ENCODE results near the gene PLEKHM2. TPM values are rescaled to one million over a fixed set of nuclear protein-coding genes. Genes with fewer than 3 reads are reported as not detected.

PLEKHM2 gene
- total RNA-seq, 1 experiment from 2014 or later = 38.5 TPM

- Histone ChIP-seq H3K9me2 (ENCODE audit: insufficient read depth) (no peaks in the 10 kb centered on the region), H3K79me2 (ENCODE audit: insufficient read depth, low read length) (peaks cover 56% of the 10 kb centered on the region), H3K4me2 (ENCODE audit: low read length) (peak overlapping the region; percentile 96), H3K36me3 (ENCODE audit: control insufficient read depth in 1 of 2, insufficient read depth in 2 of 2, low read length in 2 of 2) (no peaks in the 10 kb centered on the region), H3K4me1 (ENCODE audit: control insufficient read depth in 1 of 2, insufficient read depth in 2 of 2, low read length in 2 of 2) (peaks cover 5 to 31% of the 10 kb centered on the region in 2 experiments; a peak in 3 of 4 replicates), H4K20me1 (ENCODE audit: insufficient read depth) (no peaks in the 10 kb centered on the region), H2AFZ (ENCODE audit: low read depth, low read length, poor library complexity, severe bottlenecking) (no peak overlapping the region), H3K27me3 (ENCODE audit: insufficient read depth, low read length) (no peaks in the 10 kb centered on the region), H3K27ac (ENCODE audit: low read depth, low read length) (no peak overlapping the region), H3K9me3 (ENCODE audit: control insufficient read depth in 1 of 2, insufficient read depth in 1 of 2, low read depth in 1 of 2, low read length in 2 of 2) (no peaks in the 10 kb centered on the region), H3K4me3 (replicated peaks in 1 of 2; ENCODE audit: low read depth in 1 of 2, low read length in 2 of 2) (peak overlapping the region in 1 of 2 experiments; percentile 87; a peak in 1 of 4 replicates), H3K9ac (ENCODE audit: low read length) (no peak overlapping the region)
- BruUV-seq (replicated peaks) = TSS peak; percentile 86
- ATAC-seq (no peak), DNase-seq (ENCODE audit: low read depth, low spot score) (no peak)
- TF ChIP-seq, protein P1, sequence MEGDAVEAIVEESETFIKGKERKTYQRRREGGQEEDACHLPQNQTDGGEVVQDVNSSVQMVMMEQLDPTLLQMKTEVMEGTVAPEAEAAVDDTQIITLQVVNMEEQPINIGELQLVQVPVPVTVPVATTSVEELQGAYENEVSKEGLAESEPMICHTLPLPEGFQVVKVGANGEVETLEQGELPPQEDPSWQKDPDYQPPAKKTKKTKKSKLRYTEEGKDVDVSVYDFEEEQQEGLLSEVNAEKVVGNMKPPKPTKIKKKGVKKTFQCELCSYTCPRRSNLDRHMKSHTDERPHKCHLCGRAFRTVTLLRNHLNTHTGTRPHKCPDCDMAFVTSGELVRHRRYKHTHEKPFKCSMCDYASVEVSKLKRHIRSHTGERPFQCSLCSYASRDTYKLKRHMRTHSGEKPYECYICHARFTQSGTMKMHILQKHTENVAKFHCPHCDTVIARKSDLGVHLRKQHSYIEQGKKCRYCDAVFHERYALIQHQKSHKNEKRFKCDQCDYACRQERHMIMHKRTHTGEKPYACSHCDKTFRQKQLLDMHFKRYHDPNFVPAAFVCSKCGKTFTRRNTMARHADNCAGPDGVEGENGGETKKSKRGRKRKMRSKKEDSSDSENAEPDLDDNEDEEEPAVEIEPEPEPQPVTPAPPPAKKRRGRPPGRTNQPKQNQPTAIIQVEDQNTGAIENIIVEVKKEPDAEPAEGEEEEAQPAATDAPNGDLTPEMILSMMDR (IDR thresholded peaks at IDR 0.05 in 2 of 3, conservative IDR thresholded peaks at IDR 0.05 in 1 of 3; ENCODE audit: borderline replicate concordance in 1 of 3, insufficient read depth in 1 of 3, low read depth in 2 of 3, low read length in 2 of 3) = no peak
- TF ChIP-seq SP1 (IDR thresholded peaks at IDR 0.05; ENCODE audit: low read depth) (no peak), POLR2AphosphoS5 (IDR thresholded peaks at IDR 0.05; ENCODE audit: low read depth, low read length) (no peak), SIN3A (IDR thresholded peaks at IDR 0.05; ENCODE audit: low read depth) (no peak), EZH2 (IDR thresholded peaks at IDR 0.05) (no peak), ZNF274 (IDR thresholded peaks at IDR 0.05; ENCODE audit: low read depth, low read length) (no peak), JUND (IDR thresholded peaks at IDR 0.05) (no peak), EGR1 (IDR thresholded peaks at IDR 0.05; ENCODE audit: low read depth) (no peak), CBX3 (IDR thresholded peaks at IDR 0.05; ENCODE audit: low read depth) (no peak), FOSL1 (IDR thresholded peaks at IDR 0.05; ENCODE audit: low read depth) (no peak), REST (IDR thresholded peaks at IDR 0.05; ENCODE audit: low read depth) (no peak), ZBTB33 (IDR thresholded peaks at IDR 0.05; ENCODE audit: extremely low read depth, insufficient replicate concordance, low read length) (no peak), ZFX (IDR thresholded peaks at IDR 0.05) (no peak), ELF1 (IDR thresholded peaks at IDR 0.05; ENCODE audit: borderline replicate concordance, low read depth) (no peak), TCF7L2 (IDR thresholded peaks at IDR 0.05; ENCODE audit: borderline replicate concordance, extremely low read depth, insufficient read depth, insufficient read length) (no peak), SRF (IDR thresholded peaks at IDR 0.05; ENCODE audit: low read depth) (no peak), RAD21 (IDR thresholded peaks at IDR 0.05; ENCODE audit: low read depth) (no peak)
- TF ChIP-seq, protein P2, sequence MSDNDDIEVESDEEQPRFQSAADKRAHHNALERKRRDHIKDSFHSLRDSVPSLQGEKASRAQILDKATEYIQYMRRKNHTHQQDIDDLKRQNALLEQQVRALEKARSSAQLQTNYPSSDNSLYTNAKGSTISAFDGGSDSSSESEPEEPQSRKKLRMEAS (IDR thresholded peaks at IDR 0.05) = no peak
- TF ChIP-seq, protein P3, sequence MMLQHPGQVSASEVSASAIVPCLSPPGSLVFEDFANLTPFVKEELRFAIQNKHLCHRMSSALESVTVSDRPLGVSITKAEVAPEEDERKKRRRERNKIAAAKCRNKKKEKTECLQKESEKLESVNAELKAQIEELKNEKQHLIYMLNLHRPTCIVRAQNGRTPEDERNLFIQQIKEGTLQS (IDR thresholded peaks at IDR 0.05) = no peak
- intact Hi-C loops (cut with micrococcal nuclease) = no loop called here
- ChIA-PET POLR2A (no interaction called here), CTCF (no interaction called here), RAD21 (ENCODE audit: low non-redundant PET in 1 of 2, low total read pairs in 2 of 2, uncharacterized antibody in 2 of 2, unreplicated experiment in 2 of 2) (no interaction called here)
These were observed 1.7 kb downstream of the PLEKHM2 start for GRCh38 chr1:15685820-15686219.

Data from HCT116 (cell line).